GM19099 (cell line): ENCODE results near the gene TOMM40.
"Not testable (repeated sequence)": the region's sequence is repeated elsewhere in the genome, so short reads cannot be mapped to it uniquely, and the experiment has no call there.

Experiments used
- POLR2A ChIP-seq: IDR thresholded peaks from 3 replicates; pipeline ENCODE4 v1.6.1; 2011; ENCODE audit warnings: low read depth; ENCODE audit not compliant: insufficient read length; ENCODE audit errors: extremely low read depth

Gene TOMM40

GRCh38 chr19:44905437-44906160 lies 14.5 kb downstream of the TOMM40 start, which contains the start of gene APOE:
Gene APOE (plus strand): TSS chr19:44905796. CDS start chr19:44906625, 829 bp downstream.
- TF ChIP-seq POLR2A, result no peak

GRCh38 chr19:44907613-44908012 lies 16.6 kb downstream of the TOMM40 start:
- no peak for TF ChIP-seq POLR2A

- TF ChIP-seq POLR2A, result no peak
Observed at GRCh38 chr19:44908074-44908835, 17.2 kb downstream of the TOMM40 start.

GRCh38 chr19:44908836-44909261 lies 17.8 kb downstream of the TOMM40 start:
- TF ChIP-seq POLR2A, result no peak

GRCh38 chr19:44909775-44910174 lies 18.7 kb downstream of the TOMM40 start:
- TF ChIP-seq POLR2A, result no peak

GRCh38 chr19:44912854-44913253 lies 21.8 kb downstream of the TOMM40 start:
- TF ChIP-seq POLR2A, result no peak

- not testable (repeated sequence) for TF ChIP-seq POLR2A
Observed at GRCh38 chr19:44914433-44915206, 23.6 kb downstream of the TOMM40 start, which contains the start of gene APOC1. Gene APOC1 (plus strand): TSS chr19:44914608. CDS start chr19:44914892, 284 bp downstream.

- no peak for TF ChIP-seq POLR2A
Observed at GRCh38 chr19:44924243-44924725, 33.2 kb downstream of the TOMM40 start.

GRCh38 chr19:44925114-44925891 lies 34.2 kb downstream of the TOMM40 start:
- no peak for TF ChIP-seq POLR2A

- no peak for TF ChIP-seq POLR2A
Observed at GRCh38 chr19:44927746-44928145, 36.7 kb downstream of the TOMM40 start.

GRCh38 chr19:44930088-44930487 lies 39.0 kb downstream of the TOMM40 start:
- TF ChIP-seq POLR2A, result no peak

- no peak for TF ChIP-seq POLR2A
Observed at GRCh38 chr19:44931541-44931940, 40.5 kb downstream of the TOMM40 start.

GRCh38 chr19:44939668-44940067 lies 48.6 kb downstream of the TOMM40 start:
- no peak for TF ChIP-seq POLR2A

- TF ChIP-seq POLR2A, result no peak
Observed at GRCh38 chr19:44942067-44942571, 51.1 kb downstream of the TOMM40 start, which contains the start of gene APOC4. Gene APOC4 (plus strand): TSS chr19:44942237. CDS start chr19:44942278, 41 bp downstream.

- TF ChIP-seq POLR2A, result peak; percentile 33
Observed at GRCh38 chr19:44943801-44944249, 52.8 kb downstream of the TOMM40 start.
